Testis (tissue), 3 donors: ENCODE data around the gene C1orf74. TPM values are rescaled to one million over a fixed set of nuclear protein-coding genes. Genes with fewer than 3 reads are reported as not detected.
A peak's percentile ranks its signal among the peaks of the same experiment; 100 is the strongest.

Experiments
- DNase-seq: peaks from one replicate; pipeline ENCODE4 v3.0.0-alpha.2; 2019
- H3K27ac ChIP-seq, 2 donors: fragments of 200-600 bp; sonication (generic); one replicate each; pipeline ENCODE4 v1.5.1; 2019
- H3K27me3 ChIP-seq: fragments of 200-600 bp; sonication (generic); one replicate; pipeline ENCODE4 v1.5.1; 2019
- H3K36me3 ChIP-seq: fragments of 200-600 bp; sonication (generic); one replicate; pipeline ENCODE4 v1.5.1; 2017; ENCODE audit warnings: low read depth; ENCODE audit errors: missing control alignments
- H3K4me1 ChIP-seq: fragments of 200-600 bp; sonication (generic); one replicate; pipeline ENCODE4 v1.5.1; 2019
- H3K4me3 ChIP-seq, 2 donors: fragments of 200-600 bp; sonication (generic); one replicate each; pipeline ENCODE4 v1.5.1; 2017 to 2019
- H3K9me3 ChIP-seq: fragments of 200-600 bp; sonication (generic); one replicate; pipeline ENCODE4 v1.5.1; 2017
- CTCF ChIP-seq, 3 experiments: fragments of 450-650 bp in 2 of 3; fragments of 200-600 bp in 1 of 3; sonication (generic) in 1 of 3; IDR thresholded peaks; one replicate each; pipeline ENCODE4 v1.5.1; 2016 to 2019; ENCODE audit warnings: antibody characterized with exemption in 3 of 3, mild to moderate bottlenecking in 2 of 3, moderate library complexity in 1 of 3
- POLR2A ChIP-seq: fragments of 450-650 bp; IDR thresholded peaks from one replicate; pipeline ENCODE4 v1.6.1; 2017; ENCODE audit warnings: antibody characterized with exemption, mild to moderate bottlenecking, moderate library complexity
- WGBS, 2 donors: methylation state at CpG; one replicate each; pipeline ENCODE4 v1.1.5; 2018; 5-methylcytosine and 5-hydroxymethylcytosine counted together
- intact Hi-C: fragments of 100-400 bp; cut with DNase I; formaldehyde crosslinking; loops from one replicate; pipeline ENCODE4 v1.15.1; 2023; ENCODE audit warnings: low total_unique reads
- polyA plus RNA-seq: library from polyadenylated mRNA; stranded (reverse); fragments of 350-450 nt; fragmentation: Illumina TruSeq; extraction: RNeasy Lipid Tissue Mini Kit (QIAGEN cat#74804); gene quantifications from one replicate; pipeline ENCODE4 v1.2.3, GENCODE V29; 2014; ENCODE audit warnings: low read depth, low replicate concordance; ENCODE audit not compliant: insufficient read depth
- total RNA-seq, 2 donors: library from RNA; depleted of rRNA; stranded (reverse); fragments of >200 nt; gene quantifications; one replicate each; pipeline ENCODE4 v1.2.3, GENCODE V29; 2016

C1orf74 gene
- total and polyA plus RNA-seq, 3 donors from 2014 or later = 2.6 to 5.2 (median 5.0) TPM

GRCh38 chr1:209775678-209776077, 8.7 kb downstream of the C1orf74 start:
- DNase-seq = no peak
- Histone ChIP-seq H3K4me1 (no peaks in the 10 kb centered on the region), H3K36me3 (no peaks in the 10 kb centered on the region), H3K27ac (no peak overlapping the region), H3K4me3 (no peak overlapping the region), H3K9me3 (no peaks in the 10 kb centered on the region), H3K27me3 (no peaks in the 10 kb centered on the region)
- 66 to 77% methylated on average over 2 of the region's 2 CpGs for WGBS, 2 donors
- intact Hi-C loops = no loop called here
- no peak for TF ChIP-seq CTCF (IDR thresholded peaks at IDR 0.05)
- TF ChIP-seq POLR2A = no peak

GRCh38 chr1:209774592-209774991, 9.8 kb downstream of the C1orf74 start:
- TF ChIP-seq POLR2A (no peak), CTCF (IDR thresholded peaks at IDR 0.05) (no peak)
- Histone ChIP-seq H3K27ac (no peak overlapping the region), H3K4me1 (peaks cover 6% of the 10 kb centered on the region), H3K4me3 (no peak overlapping the region), H3K36me3 (no peaks in the 10 kb centered on the region), H3K9me3 (no peaks in the 10 kb centered on the region), H3K27me3 (no peaks in the 10 kb centered on the region)
- WGBS, 2 donors = 82 to 92% methylated on average over 1 of the region's 1 CpG
- no peak for DNase-seq
- intact Hi-C loops = no loop called here

GRCh38 chr1:209772126-209772525, 12.2 kb downstream of the C1orf74 start:
- 35 to 58% methylated on average over 6 of the region's 6 CpGs for WGBS, 2 donors
- no peak overlapping the region for H3K27ac ChIP-seq
- H3K4me1 ChIP-seq = peaks cover 17% of the 10 kb centered on the region

GRCh38 chr1:209770636-209771415, 13.5 kb downstream of the C1orf74 start:
- H3K4me1 ChIP-seq = peaks cover 17% of the 10 kb centered on the region
- no peaks in the 10 kb centered on the region for H3K9me3 ChIP-seq
- H3K27ac ChIP-seq = no peak overlapping the region
- H3K4me3 ChIP-seq = no peak overlapping the region
- no peaks in the 10 kb centered on the region for H3K36me3 ChIP-seq
- no peaks in the 10 kb centered on the region for H3K27me3 ChIP-seq
- DNase-seq = no peak
- intact Hi-C loops = no loop called here
- no peak for TF ChIP-seq CTCF (IDR thresholded peaks at IDR 0.05)
- TF ChIP-seq POLR2A = no peak
- 73 to 78% methylated on average over 17 of the region's 17 CpGs for WGBS, 2 donors

More at GRCh38 chr1:209772126-209772525, 12.2 kb downstream of the C1orf74 start:
- no peak for DNase-seq
- Histone ChIP-seq H3K27me3 (no peaks in the 10 kb centered on the region), H3K36me3 (no peaks in the 10 kb centered on the region), H3K4me3 (no peak overlapping the region), H3K9me3 (no peaks in the 10 kb centered on the region)
- intact Hi-C loops = no loop called here
- TF ChIP-seq POLR2A = no peak
- no peak for TF ChIP-seq CTCF (IDR thresholded peaks at IDR 0.05)

- intact Hi-C loops = no loop called here
- H3K4me1 ChIP-seq = peaks cover 17% of the 10 kb centered on the region
- H3K27ac ChIP-seq = peak overlapping the region; percentile 29 to 54
- no peaks in the 10 kb centered on the region for H3K9me3 ChIP-seq
- DNase-seq = no peak
- TF ChIP-seq POLR2A (no peak), CTCF (IDR thresholded peaks at IDR 0.05) (no peak)
- H3K36me3 ChIP-seq = no peaks in the 10 kb centered on the region
- H3K4me3 ChIP-seq = no peak overlapping the region
- WGBS, 2 donors = 40 to 51% methylated on average over 7 of the region's 7 CpGs
- no peaks in the 10 kb centered on the region for H3K27me3 ChIP-seq
Observed at GRCh38 chr1:209769971-209770370, 14.4 kb downstream of the C1orf74 start.
